ENCODE results near the gene ABHD2. TPM values are rescaled to one million over a fixed set of nuclear protein-coding genes. Genes with fewer than 3 reads are reported as not detected.
"Not testable (repeated sequence)": the region's sequence is repeated elsewhere in the genome, so short reads cannot be mapped to it uniquely, and the experiment has no call there.

Gene ABHD2
- total RNA-seq, 1 donor from 2014 or later: 68.2 TPM

GRCh38 chr15:89077750-89078149 is 10.5 kb upstream of the ABHD2 start:
- intact Hi-C loops (cut with micrococcal nuclease): no loop called here
- no peaks in the 10 kb centered on the region for H3K27me3 ChIP-seq (ENCODE audit: low read depth)
- no peak overlapping the region for H3K4me3 ChIP-seq
- H3K36me3 ChIP-seq: no peaks in the 10 kb centered on the region
- H3K9me3 ChIP-seq (replicated peaks): no peaks in the 10 kb centered on the region
- no peak for DNase-seq
- no peak for TF ChIP-seq CTCF (IDR thresholded peaks at IDR 0.05; ENCODE audit: borderline replicate concordance)
- H3K27ac ChIP-seq (replicated peaks): no peak overlapping the region
- no peaks in the 10 kb centered on the region for H3K4me1 ChIP-seq

GRCh38 chr15:89078851-89079810 is 9.1 kb upstream of the ABHD2 start:
- no peak for TF ChIP-seq CTCF (IDR thresholded peaks at IDR 0.05; ENCODE audit: borderline replicate concordance)
- no peaks in the 10 kb centered on the region for H3K4me1 ChIP-seq
- no peaks in the 10 kb centered on the region for H3K36me3 ChIP-seq
- H3K27ac ChIP-seq (replicated peaks): no peak overlapping the region
- H3K27me3 ChIP-seq (ENCODE audit: low read depth): no peaks in the 10 kb centered on the region
- no peaks in the 10 kb centered on the region for H3K9me3 ChIP-seq (replicated peaks)
- DNase-seq: no peak
- intact Hi-C loops (cut with micrococcal nuclease): no loop called here
- no peak overlapping the region for H3K4me3 ChIP-seq

- no peak for TF ChIP-seq CTCF (IDR thresholded peaks at IDR 0.05; ENCODE audit: borderline replicate concordance)
- H3K9me3 ChIP-seq (replicated peaks): no peaks in the 10 kb centered on the region
- no peaks in the 10 kb centered on the region for H3K27me3 ChIP-seq (ENCODE audit: low read depth)
- no peak overlapping the region for H3K4me3 ChIP-seq
- peaks cover 6% of the 10 kb centered on the region for H3K4me1 ChIP-seq
- H3K36me3 ChIP-seq: no peaks in the 10 kb centered on the region
- no peak overlapping the region for H3K27ac ChIP-seq (replicated peaks)
- DNase-seq: no peak
- intact Hi-C loops (cut with micrococcal nuclease): no loop called here
Observed at GRCh38 chr15:89081878-89082277, 6.4 kb upstream of the ABHD2 start.

GRCh38 chr15:89083246-89083645 is 5.0 kb upstream of the ABHD2 start:
- Histone ChIP-seq H3K36me3 (no peaks in the 10 kb centered on the region), H3K27me3 (ENCODE audit: low read depth) (no peaks in the 10 kb centered on the region), H3K9me3 (replicated peaks) (no peaks in the 10 kb centered on the region), H3K4me1 (peaks cover 15% of the 10 kb centered on the region), H3K4me3 (no peak overlapping the region), H3K27ac (replicated peaks) (no peak overlapping the region)
- intact Hi-C loops (cut with micrococcal nuclease): no loop called here
- DNase-seq: no peak
- no peak for TF ChIP-seq CTCF (IDR thresholded peaks at IDR 0.05; ENCODE audit: borderline replicate concordance)

- no peaks in the 10 kb centered on the region for H3K9me3 ChIP-seq (replicated peaks)
- no peaks in the 10 kb centered on the region for H3K36me3 ChIP-seq
- TF ChIP-seq CTCF (IDR thresholded peaks at IDR 0.05; ENCODE audit: borderline replicate concordance): no peak
- no peaks in the 10 kb centered on the region for H3K27me3 ChIP-seq (ENCODE audit: low read depth)
- H3K4me1 ChIP-seq: peaks cover 36% of the 10 kb centered on the region
- peak overlapping the region; percentile 95 for H3K27ac ChIP-seq (replicated peaks)
- DNase-seq: no peak
- intact Hi-C loops (cut with micrococcal nuclease): no loop called here
- H3K4me3 ChIP-seq: no peak overlapping the region
Observed at GRCh38 chr15:89085289-89085926, 2.8 kb upstream of the ABHD2 start.

GRCh38 chr15:89085933-89086332 is 2.3 kb upstream of the ABHD2 start:
- H3K36me3 ChIP-seq; DNase-seq; H3K9me3 ChIP-seq (replicated peaks); H3K27me3 ChIP-seq (ENCODE audit: low read depth); H3K4me3 ChIP-seq; intact Hi-C loops (cut with micrococcal nuclease): not testable (repeated sequence)
- peak overlapping the region; percentile 95 for H3K27ac ChIP-seq (replicated peaks)
- peaks cover 41% of the 10 kb centered on the region for H3K4me1 ChIP-seq

GRCh38 chr15:89086390-89086789 is 1.9 kb upstream of the ABHD2 start:
- DNase-seq; H3K9me3 ChIP-seq (replicated peaks); H3K27me3 ChIP-seq (ENCODE audit: low read depth); intact Hi-C loops (cut with micrococcal nuclease); H3K36me3 ChIP-seq; H3K4me3 ChIP-seq: not testable (repeated sequence)
- H3K27ac ChIP-seq (replicated peaks): peak overlapping the region; percentile 95
- peaks cover 46% of the 10 kb centered on the region for H3K4me1 ChIP-seq

Data from left ventricle myocardium inferior (tissue), 1 donor.